GM12865 (cell line): ENCODE results near the gene RRN3.
"Not testable (repeated sequence)": the region's sequence is repeated elsewhere in the genome, so short reads cannot be mapped to it uniquely, and the experiment has no call there.

ENCODE experiments used
- DNase-seq: peaks from one replicate; pipeline ENCODE4 v3.0.0; 2010; ENCODE audit warnings: low read depth
- H3K4me3 ChIP-seq: 2 replicates; pipeline ENCODE4 v1.5.1; 2011; ENCODE audit warnings: mild to moderate bottlenecking, low read depth, low read length, control low read depth
- CTCF ChIP-seq: IDR thresholded peaks from 2 replicates; pipeline ENCODE4 v1.5.1; 2011; ENCODE audit warnings: low read length, control low read depth, low read depth, inconsistent platforms; ENCODE audit not compliant: insufficient read depth; ENCODE audit errors: missing control alignments

Gene RRN3

GRCh38 chr16:15033309-15033707, 60.8 kb downstream of the RRN3 start:
- TF ChIP-seq CTCF: no peak
- no peak overlapping the region for H3K4me3 ChIP-seq
- no peak for DNase-seq

GRCh38 chr16:15032547-15033308, 61.3 kb downstream of the RRN3 start:
- no peak overlapping the region for H3K4me3 ChIP-seq
- DNase-seq: no peak
- no peak for TF ChIP-seq CTCF

GRCh38 chr16:15031586-15031985, 62.5 kb downstream of the RRN3 start:
- DNase-seq: no peak
- no peak overlapping the region for H3K4me3 ChIP-seq
- TF ChIP-seq CTCF: no peak

- H3K4me3 ChIP-seq: no peak overlapping the region
- no peak for TF ChIP-seq CTCF
- DNase-seq: no peak
These were observed 62.9 kb downstream of the RRN3 start for GRCh38 chr16:15031179-15031578.

GRCh38 chr16:15029749-15030148, 64.3 kb downstream of the RRN3 start:
- not testable (repeated sequence) for DNase-seq, H3K4me3 ChIP-seq

GRCh38 chr16:15028801-15029698, 65.0 kb downstream of the RRN3 start:
- not testable (repeated sequence) for H3K4me3 ChIP-seq, DNase-seq

GRCh38 chr16:15028345-15028715, 65.7 kb downstream of the RRN3 start:
- H3K4me3 ChIP-seq, DNase-seq: not testable (repeated sequence)

GRCh38 chr16:15027503-15028344, 66.3 kb downstream of the RRN3 start:
- DNase-seq, H3K4me3 ChIP-seq: not testable (repeated sequence)

- H3K4me3 ChIP-seq, DNase-seq: not testable (repeated sequence)
These were observed 67.0 kb downstream of the RRN3 start for GRCh38 chr16:15027051-15027450.

GRCh38 chr16:15025234-15025951, 68.7 kb downstream of the RRN3 start:
- not testable (repeated sequence) for H3K4me3 ChIP-seq, DNase-seq

GRCh38 chr16:15024858-15025199, 69.2 kb downstream of the RRN3 start:
- not testable (repeated sequence) for H3K4me3 ChIP-seq, DNase-seq

- not testable (repeated sequence) for DNase-seq, H3K4me3 ChIP-seq
These were observed 70.5 kb downstream of the RRN3 start for GRCh38 chr16:15023381-15024077.
